Measurements from ENCODE around the gene ARL5C. TPM values are rescaled to one million over a fixed set of nuclear protein-coding genes. Genes with fewer than 3 reads are reported as not detected.
A peak's percentile ranks its signal among the peaks of the same experiment; 100 is the strongest.

The ARL5C gene
- total RNA-seq, 4 donors from 2014 or later: not detected

GRCh38 chr17:39144416-39144840, 21.5 kb downstream of the ARL5C start:
- TF ChIP-seq POLR2A (IDR thresholded peaks at IDR 0.05): no peak
- TF ChIP-seq, protein P1, sequence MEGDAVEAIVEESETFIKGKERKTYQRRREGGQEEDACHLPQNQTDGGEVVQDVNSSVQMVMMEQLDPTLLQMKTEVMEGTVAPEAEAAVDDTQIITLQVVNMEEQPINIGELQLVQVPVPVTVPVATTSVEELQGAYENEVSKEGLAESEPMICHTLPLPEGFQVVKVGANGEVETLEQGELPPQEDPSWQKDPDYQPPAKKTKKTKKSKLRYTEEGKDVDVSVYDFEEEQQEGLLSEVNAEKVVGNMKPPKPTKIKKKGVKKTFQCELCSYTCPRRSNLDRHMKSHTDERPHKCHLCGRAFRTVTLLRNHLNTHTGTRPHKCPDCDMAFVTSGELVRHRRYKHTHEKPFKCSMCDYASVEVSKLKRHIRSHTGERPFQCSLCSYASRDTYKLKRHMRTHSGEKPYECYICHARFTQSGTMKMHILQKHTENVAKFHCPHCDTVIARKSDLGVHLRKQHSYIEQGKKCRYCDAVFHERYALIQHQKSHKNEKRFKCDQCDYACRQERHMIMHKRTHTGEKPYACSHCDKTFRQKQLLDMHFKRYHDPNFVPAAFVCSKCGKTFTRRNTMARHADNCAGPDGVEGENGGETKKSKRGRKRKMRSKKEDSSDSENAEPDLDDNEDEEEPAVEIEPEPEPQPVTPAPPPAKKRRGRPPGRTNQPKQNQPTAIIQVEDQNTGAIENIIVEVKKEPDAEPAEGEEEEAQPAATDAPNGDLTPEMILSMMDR (IDR thresholded peaks at IDR 0.05): no peak
- H3K9me3 ChIP-seq: no peaks in the 10 kb centered on the region
- H3K4me3 ChIP-seq: no peak overlapping the region
- intact Hi-C loops (cut with DNase I; ENCODE audit: low total_unique reads): no loop called here
- no peaks in the 10 kb centered on the region for H3K36me3 ChIP-seq
- peak overlapping the region; percentile 73 to 80 for H3K27ac ChIP-seq
- no peaks in the 10 kb centered on the region for H3K27me3 ChIP-seq
- no peaks in the 10 kb centered on the region for H3K4me1 ChIP-seq
- DNase-seq: peak; percentile 92 to 97

- TF ChIP-seq POLR2A (IDR thresholded peaks at IDR 0.05): no peak
- TF ChIP-seq, protein P1 (IDR thresholded peaks at IDR 0.05): no peak
- intact Hi-C loops (cut with DNase I; ENCODE audit: low total_unique reads): no loop called here
- Histone ChIP-seq H3K4me1 (no peaks in the 10 kb centered on the region), H3K27ac (peak overlapping the region; percentile 73 to 80), H3K9me3 (no peaks in the 10 kb centered on the region), H3K27me3 (no peaks in the 10 kb centered on the region), H3K36me3 (no peaks in the 10 kb centered on the region), H3K4me3 (no peak overlapping the region)
- DNase-seq: peak; percentile 69 to 80
Observed at GRCh38 chr17:39143552-39144093, 22.3 kb downstream of the ARL5C start.

DNA sequence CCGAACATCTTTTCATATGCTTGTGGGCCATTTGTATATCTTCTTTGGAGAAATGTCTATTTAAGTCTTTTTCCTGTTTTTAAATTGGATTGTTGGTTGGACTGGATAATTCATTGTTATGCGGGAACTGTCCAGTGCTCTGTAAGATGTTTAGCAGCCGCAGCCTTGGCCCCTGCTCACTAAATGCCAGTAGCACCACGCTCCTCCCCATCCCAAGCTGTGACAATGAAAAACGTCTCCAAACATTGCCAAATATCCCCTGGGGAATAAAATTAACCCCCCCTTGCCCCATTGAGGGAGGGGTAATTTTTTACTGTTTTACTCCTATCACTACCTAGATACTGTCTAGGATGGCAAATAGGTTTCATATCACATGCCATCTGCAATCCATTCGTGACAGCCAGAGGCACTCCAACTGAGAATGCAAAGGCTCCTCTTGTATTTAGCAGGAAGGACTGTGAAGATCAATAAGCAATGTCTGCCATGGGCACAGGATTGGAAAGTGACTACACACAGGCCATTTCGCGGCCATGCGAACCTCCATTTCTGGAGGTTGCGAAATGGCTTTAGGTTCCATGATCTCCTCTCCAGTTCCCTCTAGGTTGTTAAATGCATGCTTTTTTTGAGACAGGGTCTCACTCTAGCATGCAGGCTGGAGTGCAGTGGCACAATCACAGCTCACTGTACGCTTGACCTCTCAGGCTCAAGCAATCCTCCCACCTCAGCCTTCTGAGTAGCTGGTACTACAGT, 23.9 kb downstream of the ARL5C start:
- Histone ChIP-seq H3K4me1 (no peaks in the 10 kb centered on the region), H3K27me3 (no peaks in the 10 kb centered on the region), H3K36me3 (no peaks in the 10 kb centered on the region), H3K27ac (no peak overlapping the region), H3K9me3 (no peaks in the 10 kb centered on the region), H3K4me3 (no peak overlapping the region)
- intact Hi-C loops (cut with DNase I; ENCODE audit: low total_unique reads): no loop called here
- TF ChIP-seq POLR2A (IDR thresholded peaks at IDR 0.05): no peak
- TF ChIP-seq, protein P1 (IDR thresholded peaks at IDR 0.05): no peak
- no peak for DNase-seq

DNA sequence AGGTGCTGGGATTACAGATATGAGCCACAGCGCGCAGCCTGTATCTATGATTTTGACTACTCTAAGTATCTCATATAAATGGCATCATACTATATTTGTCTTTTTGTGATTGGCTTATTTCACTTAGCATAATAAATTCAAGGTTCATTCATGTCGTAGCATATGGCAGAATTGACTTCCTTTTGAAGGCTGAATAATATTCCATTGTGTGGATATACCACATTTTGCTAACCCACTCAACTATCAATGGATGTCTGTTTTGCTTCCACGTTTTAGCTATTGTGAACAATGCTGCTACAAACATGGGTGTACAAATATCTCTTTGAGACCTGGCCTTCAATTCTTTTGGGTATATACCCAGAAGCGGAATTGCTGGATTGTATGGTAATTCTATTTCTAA, 24.7 kb downstream of the ARL5C start:
- Histone ChIP-seq H3K36me3 (no peaks in the 10 kb centered on the region), H3K27me3 (no peaks in the 10 kb centered on the region), H3K4me1 (no peaks in the 10 kb centered on the region), H3K27ac (no peak overlapping the region), H3K9me3 (no peaks in the 10 kb centered on the region), H3K4me3 (no peak overlapping the region)
- no peak for TF ChIP-seq POLR2A (IDR thresholded peaks at IDR 0.05)
- TF ChIP-seq, protein P1 (IDR thresholded peaks at IDR 0.05): no peak
- DNase-seq: no peak
- intact Hi-C loops (cut with DNase I; ENCODE audit: low total_unique reads): no loop called here

- H3K4me3 ChIP-seq: no peak overlapping the region
- DNase-seq: no peak
- no peaks in the 10 kb centered on the region for H3K36me3 ChIP-seq
- peak overlapping the region in 1 of 2 donors; percentile 30 for H3K27ac ChIP-seq
- H3K4me1 ChIP-seq: no peaks in the 10 kb centered on the region
- TF ChIP-seq, protein P1 (IDR thresholded peaks at IDR 0.05): no peak
- no peak for TF ChIP-seq POLR2A (IDR thresholded peaks at IDR 0.05)
- H3K27me3 ChIP-seq: no peaks in the 10 kb centered on the region
- H3K9me3 ChIP-seq: no peaks in the 10 kb centered on the region
- intact Hi-C loops (cut with DNase I; ENCODE audit: low total_unique reads): no loop called here
Observed at GRCh38 chr17:39139561-39139960, 26.4 kb downstream of the ARL5C start.

All from uterus (tissue), 4 donors.